Aorta (tissue), 5 donors: Measurements from ENCODE around the gene ADAM17. TPM values are rescaled to one million over a fixed set of nuclear protein-coding genes. Genes with fewer than 3 reads are reported as not detected.
"Not testable (repeated sequence)": the region's sequence is repeated elsewhere in the genome, so short reads cannot be mapped to it uniquely, and the experiment has no call there.

ENCODE experiments used
- ATAC-seq: fragments of 200-7000 bp; cut with Tn5 transposase; one replicate; pipeline ENCODE4 v1.9.1; 2022; ENCODE audit warnings: moderate library complexity; ENCODE audit not compliant: low FRiP score
- DNase-seq, 2 donors: peaks; one replicate each; pipeline ENCODE4 v3.0.0-alpha.2; 2020
- H3K27ac ChIP-seq, 2 donors: one replicate each; pipeline ENCODE4 v1.5.1; 2013; ENCODE audit warnings: low read length in 2 of 2, mild to moderate bottlenecking in 2 of 2, moderate library complexity in 2 of 2, control low read depth in 1 of 2, inconsistent platforms in 1 of 2, low read depth in 1 of 2
- H3K27me3 ChIP-seq, 2 donors: one replicate each; pipeline ENCODE4 v1.6.1; 2013; ENCODE audit warnings: control low read depth in 1 of 2, low read length in 1 of 2, mild to moderate bottlenecking in 1 of 2, moderate library complexity in 1 of 2; ENCODE audit not compliant: insufficient read depth in 2 of 2, control insufficient read depth in 1 of 2
- H3K36me3 ChIP-seq, 2 donors: one replicate each; pipeline ENCODE4 v1.6.1; 2013; ENCODE audit warnings: control low read depth in 1 of 2, low read length in 1 of 2, mild to moderate bottlenecking in 1 of 2; ENCODE audit not compliant: insufficient read depth in 2 of 2, control insufficient read depth in 1 of 2
- H3K4me1 ChIP-seq, 2 donors: one replicate each; pipeline ENCODE4 v1.6.1; 2013; ENCODE audit warnings: low read length in 2 of 2, control low read depth in 1 of 2, mild to moderate bottlenecking in 1 of 2, moderate library complexity in 1 of 2; ENCODE audit not compliant: insufficient read depth in 2 of 2, control insufficient read depth in 1 of 2
- H3K4me3 ChIP-seq, 2 donors: one replicate each; pipeline ENCODE4 v1.5.1; 2013; ENCODE audit warnings: low read length in 2 of 2, control low read depth in 1 of 2, mild to moderate bottlenecking in 1 of 2
- H3K9me3 ChIP-seq: one replicate; pipeline ENCODE4 v1.6.1; 2013; ENCODE audit warnings: mild to moderate bottlenecking, low read length; ENCODE audit not compliant: control insufficient read depth
- WGBS, 2 donors: extraction: QIAGEN DNeasy Blood & Tissue Kit; methylation state at CpG; one replicate each; pipeline ENCODE4 v1.1.7; 2013; 5-methylcytosine and 5-hydroxymethylcytosine counted together
- intact Hi-C, 2 donors: fragments of 100-400 bp; cut with DNase I; formaldehyde crosslinking; loops; one replicate each; pipeline versions ENCODE4 v1.14.2 to v1.15.0; 2022
- polyA plus RNA-seq, 2 donors: library from polyadenylated mRNA; stranded (reverse); fragments of 200-250 nt; gene quantifications; one replicate each; pipeline ENCODE4 v1.2.3, GENCODE V29; 2013
- total RNA-seq, 2 donors: library from RNA; stranded (reverse); fragmentation: NEBNext Ultra II Directional; extraction: Animal tissue kit (Norgen Biotek cat#: 25700); gene quantifications; one replicate each; pipeline ENCODE4 v1.2.1, GENCODE V29; 2021
- donor health status: healthy with polysubstance abuse.
- donor health status: Bipolar disorder and iron deficiency.
- donor health status: DM: no; HTN: no; CAD: no.
- donor health status: DM: no; HTN: no; CAD: no.
- donor health status: DM: yes; HTN: yes; CAD: no.

Gene ADAM17
- total and polyA plus RNA-seq, 4 donors = 5.4 to 47.0 (median 26.8) TPM

DNA sequence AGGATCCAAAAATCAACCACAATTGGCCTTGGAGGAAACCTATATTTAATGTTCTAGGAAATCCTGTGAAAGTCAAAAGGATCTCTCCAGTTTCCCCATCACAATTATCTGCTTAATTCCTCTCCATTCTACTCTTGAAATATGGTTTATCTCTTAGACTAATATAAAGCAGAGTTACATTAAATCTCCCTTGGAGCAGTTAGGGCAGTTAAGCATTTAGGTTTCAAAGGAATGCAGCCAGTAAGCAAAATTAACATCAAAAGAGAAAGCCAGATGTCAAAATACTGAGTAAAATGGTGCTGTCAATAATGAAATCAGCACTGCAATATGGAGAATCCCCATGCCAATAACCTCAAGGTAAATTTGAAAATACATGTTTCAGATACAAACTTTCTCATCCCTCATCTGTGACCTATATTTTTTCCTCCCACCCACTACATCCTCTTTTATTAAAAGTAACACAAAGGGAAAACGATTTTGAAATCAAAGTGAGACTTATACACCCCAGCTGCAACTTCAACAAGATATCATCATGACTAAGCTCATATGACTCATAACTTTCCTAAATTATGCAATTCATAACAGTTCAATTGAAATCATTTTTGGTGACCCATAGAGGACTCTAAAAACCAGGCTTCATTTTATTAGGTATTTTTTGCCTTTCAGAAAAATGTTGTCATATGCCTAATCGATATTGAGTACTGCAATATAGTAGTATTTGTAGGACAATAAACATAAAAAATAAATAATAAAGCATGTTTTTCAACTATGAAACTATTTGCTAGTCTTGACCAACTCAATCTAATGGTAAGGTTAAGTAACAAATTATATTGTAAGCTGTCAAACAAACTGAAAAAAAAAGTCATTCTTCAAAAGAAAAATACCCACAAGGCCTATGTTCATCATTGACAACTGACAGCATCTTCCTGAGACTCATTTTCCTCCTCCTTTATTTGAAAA lies 3.1 kb downstream of the ADAM17 start:
- Histone ChIP-seq H3K27ac (no peak overlapping the region), H3K4me1 (peaks cover 0 to 2% of the 10 kb centered on the region in 2 donors), H3K27me3 (no peaks in the 10 kb centered on the region), H3K36me3 (no peaks in the 10 kb centered on the region), H3K4me3 (no peak overlapping the region), H3K9me3 (no peaks in the 10 kb centered on the region)
- 34 to 39% methylated on average over 2 of the region's 2 CpGs for WGBS, 2 donors
- intact Hi-C loops = loop anchor here in 1 of 2 donors (10.0 kb wide), 2 partner anchors 58 to 142 kb away; no protein-coding TSS in a partner anchor
- ATAC-seq (peak; percentile 3), DNase-seq (no peak)

DNA sequence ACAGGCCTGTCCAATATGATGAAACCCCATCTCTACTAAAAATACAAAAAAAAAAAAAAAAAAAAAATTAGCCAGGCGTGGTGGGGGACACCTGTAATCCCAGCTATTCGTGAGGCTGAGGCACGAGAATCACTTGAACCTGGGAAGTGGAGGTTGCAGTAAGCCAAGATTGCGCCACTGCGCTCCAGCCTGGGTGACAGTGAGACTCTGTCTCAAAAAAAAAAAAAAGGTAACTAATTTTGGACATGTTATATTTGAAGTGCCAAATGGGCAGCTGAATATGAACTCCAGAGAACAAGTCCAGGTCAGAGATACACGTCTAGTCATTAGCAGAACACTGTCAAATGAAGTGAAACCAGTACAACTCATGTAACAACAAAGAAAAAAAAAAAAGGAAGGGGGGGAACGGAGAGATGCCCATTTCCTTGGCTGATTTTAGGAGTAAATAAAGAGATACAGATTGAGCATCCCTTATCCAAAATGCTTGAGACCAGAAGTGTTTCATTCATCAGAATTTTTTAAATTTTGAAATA lies 4.7 kb downstream of the ADAM17 start:
- not testable (repeated sequence) for H3K27ac ChIP-seq, H3K27me3 ChIP-seq, H3K36me3 ChIP-seq, ATAC-seq, H3K9me3 ChIP-seq, H3K4me3 ChIP-seq, H3K4me1 ChIP-seq, DNase-seq
- 70 to 76% methylated on average over 7 of the region's 7 CpGs for WGBS, 2 donors
- intact Hi-C loops = loop anchor here in 1 of 2 donors (10.0 kb wide), 2 partner anchors 56 to 144 kb away; no protein-coding TSS in a partner anchor

DNA sequence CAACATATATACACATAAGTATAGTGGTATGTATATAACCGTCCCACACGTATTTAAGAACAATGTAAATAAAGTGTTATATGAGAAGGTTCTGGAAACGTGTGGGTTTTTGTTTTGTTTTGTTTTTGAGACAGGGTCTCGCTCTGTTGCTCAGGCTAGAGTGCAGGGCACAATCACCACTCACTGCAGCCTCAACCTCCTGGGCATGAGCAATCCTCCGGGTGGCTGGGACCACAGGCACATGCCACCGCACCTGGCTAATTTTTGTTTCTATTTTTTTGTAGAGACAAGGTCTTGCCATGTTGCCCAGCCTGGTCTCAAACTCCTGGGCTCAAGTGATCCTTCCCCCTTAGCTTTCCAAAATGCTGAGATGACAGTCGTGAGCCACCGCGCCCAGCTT lies 6.2 kb downstream of the ADAM17 start:
- Histone ChIP-seq H3K4me3 (no peak overlapping the region), H3K36me3 (no peaks in the 10 kb centered on the region), H3K27me3 (no peaks in the 10 kb centered on the region), H3K9me3 (no peaks in the 10 kb centered on the region), H3K4me1 (no peaks in the 10 kb centered on the region), H3K27ac (no peak overlapping the region)
- no peak for DNase-seq
- WGBS, 2 donors = 87% methylated on average over 9 of the region's 9 CpGs
- intact Hi-C loops = loop anchor here in 1 of 2 donors (5.0 kb wide), 2 partner anchors 47 to 63 kb away; no protein-coding TSS in a partner anchor
- no peak for ATAC-seq

GRCh38 chr2:9548506-9548905 lies 7.1 kb downstream of the ADAM17 start:
- no peak overlapping the region for H3K4me3 ChIP-seq
- intact Hi-C loops = loop anchor here in 1 of 2 donors (5.0 kb wide), 2 partner anchors 46 to 64 kb away; no protein-coding TSS in a partner anchor
- no peaks in the 10 kb centered on the region for H3K4me1 ChIP-seq
- 69 to 70% methylated on average over 2 of the region's 2 CpGs for WGBS, 2 donors
- H3K27me3 ChIP-seq = no peaks in the 10 kb centered on the region
- DNase-seq (no peak), ATAC-seq (no peak)
- no peaks in the 10 kb centered on the region for H3K36me3 ChIP-seq
- H3K9me3 ChIP-seq = no peaks in the 10 kb centered on the region
- no peak overlapping the region for H3K27ac ChIP-seq

- H3K9me3 ChIP-seq = no peaks in the 10 kb centered on the region
- no peaks in the 10 kb centered on the region for H3K36me3 ChIP-seq
- WGBS, 2 donors = 81 to 84% methylated on average over 5 of the region's 5 CpGs
- H3K4me1 ChIP-seq = no peaks in the 10 kb centered on the region
- DNase-seq (no peak), ATAC-seq (no peak)
- intact Hi-C loops = loop anchor here in 1 of 2 donors (5.0 kb wide), 2 partner anchors 45 to 65 kb away; no protein-coding TSS in a partner anchor
- no peak overlapping the region for H3K27ac ChIP-seq
- H3K4me3 ChIP-seq = no peak overlapping the region
- no peaks in the 10 kb centered on the region for H3K27me3 ChIP-seq
Observed at GRCh38 chr2:9547262-9547991, 8.2 kb downstream of the ADAM17 start.

DNA sequence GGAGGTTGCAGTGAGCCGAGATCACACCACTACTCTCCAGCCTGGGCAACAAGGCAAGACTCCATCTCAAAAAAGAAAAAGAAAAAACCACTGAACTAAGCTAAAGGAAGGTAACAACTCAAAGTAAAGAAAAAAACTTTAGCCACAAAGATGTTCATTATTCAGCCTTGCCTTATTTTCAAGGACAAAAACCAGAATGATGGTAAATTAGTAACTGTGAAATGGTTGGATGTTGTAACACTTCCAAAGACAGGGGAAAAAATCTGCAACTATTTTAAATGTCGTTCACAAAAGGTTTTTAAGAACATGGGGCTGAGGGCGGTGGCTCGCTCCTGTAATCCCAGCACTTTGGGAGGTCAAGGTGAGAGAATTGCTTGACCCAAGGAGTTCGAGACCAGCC lies 10.1 kb downstream of the ADAM17 start:
- Histone ChIP-seq H3K36me3 (no peaks in the 10 kb centered on the region), H3K27me3 (no peaks in the 10 kb centered on the region), H3K27ac (no peak overlapping the region), H3K9me3 (no peaks in the 10 kb centered on the region), H3K4me3 (no peak overlapping the region), H3K4me1 (no peaks in the 10 kb centered on the region)
- intact Hi-C loops = loop anchor here in 1 of 2 donors (5.0 kb wide), 2 partner anchors 43 to 67 kb away; no protein-coding TSS in a partner anchor
- no peak for DNase-seq
- WGBS, 2 donors = 62 to 80% methylated on average over 5 of the region's 5 CpGs
- ATAC-seq = no peak

GRCh38 chr2:9543557-9543956 lies 12.1 kb downstream of the ADAM17 start:
- no peak for DNase-seq
- Histone ChIP-seq H3K9me3 (no peaks in the 10 kb centered on the region), H3K4me1 (no peaks in the 10 kb centered on the region), H3K27ac (no peak overlapping the region), H3K36me3 (no peaks in the 10 kb centered on the region), H3K27me3 (no peaks in the 10 kb centered on the region), H3K4me3 (no peak overlapping the region)
- 24 to 55% methylated on average over 1 of the region's 1 CpG for WGBS, 2 donors
- intact Hi-C loops = no loop called here
- ATAC-seq = no peak

DNA sequence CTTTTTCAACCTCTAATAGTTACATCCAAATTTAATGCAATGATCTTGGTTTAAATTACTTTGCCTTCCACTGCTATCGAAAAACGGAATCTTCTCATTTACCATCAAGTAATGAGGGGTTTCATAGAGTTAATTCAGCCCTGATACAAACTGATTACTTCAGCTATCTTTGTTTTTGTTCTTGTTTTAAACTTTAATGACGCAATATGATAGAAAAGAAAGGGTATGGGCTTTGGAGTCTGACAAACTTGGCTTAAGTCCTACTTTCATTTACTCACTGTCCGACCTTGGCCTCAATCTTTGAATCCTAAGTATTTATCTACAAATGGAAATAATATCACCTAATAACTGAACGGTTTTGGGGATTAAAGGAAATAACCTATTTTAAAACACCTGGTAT lies 16.1 kb downstream of the ADAM17 start:
- H3K4me3 ChIP-seq = no peak overlapping the region
- H3K9me3 ChIP-seq = no peaks in the 10 kb centered on the region
- H3K4me1 ChIP-seq = no peaks in the 10 kb centered on the region
- no peak overlapping the region for H3K27ac ChIP-seq
- H3K27me3 ChIP-seq = no peaks in the 10 kb centered on the region
- no peaks in the 10 kb centered on the region for H3K36me3 ChIP-seq
- ATAC-seq (no peak), DNase-seq (no peak)
- 54 to 55% methylated on average over 5 of the region's 5 CpGs for WGBS, 2 donors
- intact Hi-C loops = no loop called here
